Mucosa of descending colon (tissue), 3 donors: ENCODE data around the gene ARV1. TPM values are rescaled to one million over a fixed set of nuclear protein-coding genes. Genes with fewer than 3 reads are reported as not detected.

Source experiments
- ATAC-seq: fragments of 200-7000 bp; cut with Tn5 transposase; one replicate; pipeline ENCODE4 v1.9.1; 2020; ENCODE audit warnings: mild to moderate bottlenecking, moderate library complexity
- DNase-seq, 3 donors: peaks; one replicate each; pipeline ENCODE4 v3.0.0-alpha.2; 2020
- H3K36me3 ChIP-seq: fragments of 200-600 bp; one replicate; pipeline ENCODE4 v1.8.0; 2021; ENCODE audit warnings: low read depth, mild to moderate bottlenecking
- H3K4me1 ChIP-seq: fragments of 200-600 bp; one replicate; pipeline ENCODE4 v1.8.0; 2021; ENCODE audit warnings: low read depth, mild to moderate bottlenecking
- H3K4me3 ChIP-seq: fragments of 200-600 bp; one replicate; pipeline ENCODE4 v1.8.0; 2021; ENCODE audit warnings: mild to moderate bottlenecking
- H3K9me3 ChIP-seq: fragments of 200-600 bp; one replicate; pipeline ENCODE4 v1.8.0; 2021; ENCODE audit warnings: mild to moderate bottlenecking
- intact Hi-C, 2 donors: fragments of 100-400 bp; cut with DNase I in 1 of 2; cut with micrococcal nuclease in 1 of 2; formaldehyde crosslinking; loops; one replicate each; pipeline versions ENCODE4 v1.11.0 to v1.11.1; 2022; cut with DNase I, micrococcal nuclease
- total RNA-seq, 3 donors: library from RNA; stranded (reverse); fragmentation: NEBNext Ultra II Directional in 2 of 3; extraction: Animal tissue kit (Norgen Biotek cat#: 25700) in 2 of 3; gene quantifications; one replicate each; pipeline versions ENCODE4 v1.2.1 to v1.2.4, GENCODE V29; 2021 to 2023
- TF ChIP-seq, protein P1 (sequence below): fragments of 200-600 bp; IDR thresholded peaks from one replicate; pipeline ENCODE4 v1.8.0; 2022; ENCODE audit warnings: antibody characterized with exemption, mild to moderate bottlenecking
- donor health status: DM: no; HTN: no; CAD: no; lungs with moderate emphysema.
- donor health status: DM: no; HTN: no; CAD: no.
- donor health status: DM: no; HTN: yes; CAD: no.

ARV1 gene
- total RNA-seq, 3 donors from 2014 or later: 22.4 to 33.2 (median 30.3) TPM

- H3K4me3 ChIP-seq: no peak overlapping the region
- H3K4me1 ChIP-seq: no peaks in the 10 kb centered on the region
- ATAC-seq (no peak), DNase-seq (no peak)
- H3K36me3 ChIP-seq: no peaks in the 10 kb centered on the region
- intact Hi-C loops: no loop called here
- no peaks in the 10 kb centered on the region for H3K9me3 ChIP-seq
- TF ChIP-seq, protein P1, sequence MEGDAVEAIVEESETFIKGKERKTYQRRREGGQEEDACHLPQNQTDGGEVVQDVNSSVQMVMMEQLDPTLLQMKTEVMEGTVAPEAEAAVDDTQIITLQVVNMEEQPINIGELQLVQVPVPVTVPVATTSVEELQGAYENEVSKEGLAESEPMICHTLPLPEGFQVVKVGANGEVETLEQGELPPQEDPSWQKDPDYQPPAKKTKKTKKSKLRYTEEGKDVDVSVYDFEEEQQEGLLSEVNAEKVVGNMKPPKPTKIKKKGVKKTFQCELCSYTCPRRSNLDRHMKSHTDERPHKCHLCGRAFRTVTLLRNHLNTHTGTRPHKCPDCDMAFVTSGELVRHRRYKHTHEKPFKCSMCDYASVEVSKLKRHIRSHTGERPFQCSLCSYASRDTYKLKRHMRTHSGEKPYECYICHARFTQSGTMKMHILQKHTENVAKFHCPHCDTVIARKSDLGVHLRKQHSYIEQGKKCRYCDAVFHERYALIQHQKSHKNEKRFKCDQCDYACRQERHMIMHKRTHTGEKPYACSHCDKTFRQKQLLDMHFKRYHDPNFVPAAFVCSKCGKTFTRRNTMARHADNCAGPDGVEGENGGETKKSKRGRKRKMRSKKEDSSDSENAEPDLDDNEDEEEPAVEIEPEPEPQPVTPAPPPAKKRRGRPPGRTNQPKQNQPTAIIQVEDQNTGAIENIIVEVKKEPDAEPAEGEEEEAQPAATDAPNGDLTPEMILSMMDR: no peak
Measured at GRCh38 chr1:230966358-230966873, 12.5 kb upstream of the ARV1 start.

DNA sequence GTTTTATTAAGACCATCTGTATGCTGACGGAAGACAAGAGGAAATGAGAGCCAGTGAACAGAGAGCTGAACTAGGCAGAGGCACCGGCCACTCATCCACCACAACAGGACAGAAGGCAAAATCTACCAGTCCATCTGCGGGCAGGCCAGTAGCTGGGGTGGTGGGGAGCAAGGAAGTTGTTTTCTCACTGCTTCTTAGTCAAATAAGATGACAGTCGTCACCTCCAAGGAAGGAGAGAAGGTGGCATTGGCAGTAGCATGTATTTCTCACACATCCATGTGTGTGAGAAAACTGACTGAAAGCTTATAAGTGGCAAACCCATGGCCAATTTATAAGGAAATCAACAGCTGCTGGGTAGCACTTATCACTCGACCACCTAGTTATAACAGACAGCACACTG is 8.5 kb upstream of the ARV1 start:
- DNase-seq: no peak
- intact Hi-C loops: no loop called here
- Histone ChIP-seq H3K36me3 (no peaks in the 10 kb centered on the region), H3K9me3 (no peaks in the 10 kb centered on the region), H3K4me1 (no peaks in the 10 kb centered on the region), H3K4me3 (no peak overlapping the region)
- ATAC-seq: no peak
- TF ChIP-seq, protein P1: no peak

DNA sequence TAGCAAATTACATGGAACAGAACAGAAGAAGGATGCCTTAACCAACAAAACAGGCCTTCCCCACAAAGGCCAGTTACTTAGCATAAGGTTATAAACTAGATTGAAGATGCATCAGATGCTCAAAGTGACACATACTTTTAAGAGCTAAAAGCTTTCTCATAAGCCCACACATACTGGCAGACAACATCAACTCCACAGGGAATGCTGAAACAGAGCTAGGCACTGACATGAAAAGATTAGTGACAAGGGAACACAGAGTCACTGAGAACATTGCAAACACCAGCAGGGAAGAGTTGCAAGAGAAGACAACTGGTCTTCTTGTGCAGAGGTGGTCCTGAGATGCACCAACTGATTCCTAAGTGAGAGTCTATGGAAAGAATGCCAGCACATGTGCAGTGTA is 7.1 kb upstream of the ARV1 start:
- intact Hi-C loops: no loop called here
- TF ChIP-seq, protein P1: no peak
- Histone ChIP-seq H3K4me1 (no peaks in the 10 kb centered on the region), H3K9me3 (no peaks in the 10 kb centered on the region), H3K36me3 (no peaks in the 10 kb centered on the region), H3K4me3 (no peak overlapping the region)
- DNase-seq (no peak), ATAC-seq (no peak)

- DNase-seq: peak in 1 of 3 donors; percentile 45
- Histone ChIP-seq H3K9me3 (no peaks in the 10 kb centered on the region), H3K36me3 (no peaks in the 10 kb centered on the region), H3K4me3 (no peak overlapping the region), H3K4me1 (no peaks in the 10 kb centered on the region)
- peak; percentile 59 for ATAC-seq
- intact Hi-C loops: no loop called here
- TF ChIP-seq, protein P1: no peak
Measured at GRCh38 chr1:230972855-230973271, 6.0 kb upstream of the ARV1 start.

GRCh38 chr1:230975636-230976035 is 3.3 kb upstream of the ARV1 start:
- H3K9me3 ChIP-seq: no peaks in the 10 kb centered on the region
- DNase-seq (no peak), ATAC-seq (no peak)
- H3K4me1 ChIP-seq: peaks cover 12% of the 10 kb centered on the region
- H3K4me3 ChIP-seq: no peak overlapping the region
- no peaks in the 10 kb centered on the region for H3K36me3 ChIP-seq
- intact Hi-C loops: no loop called here
- TF ChIP-seq, protein P1: no peak

- Histone ChIP-seq H3K36me3 (no peaks in the 10 kb centered on the region), H3K4me3 (no peak overlapping the region), H3K9me3 (no peaks in the 10 kb centered on the region), H3K4me1 (peaks cover 12% of the 10 kb centered on the region)
- DNase-seq (no peak), ATAC-seq (no peak)
- intact Hi-C loops: no loop called here
- TF ChIP-seq, protein P1: no peak
Measured at GRCh38 chr1:230976360-230976759, 2.5 kb upstream of the ARV1 start.
